Upper lobe of left lung (tissue), 4 donors: ENCODE measurements around the gene VLDLR.

Experiments used
- CTCF ChIP-seq, 6 experiments: fragments of 450-650 bp in 4 of 6; fragments of 200-600 bp in 2 of 6; sonication (generic) in 2 of 6; IDR thresholded peaks; one replicate each; pipeline ENCODE4 v1.5.1; 2016 to 2019; ENCODE audit warnings: antibody characterized with exemption in 6 of 6
- POLR2AphosphoS5 ChIP-seq, 2 donors: sonication (generic); formaldehyde crosslinking; IDR thresholded peaks; one replicate each; pipeline ENCODE4 v1.5.1; 2017; ENCODE audit warnings: antibody characterized with exemption in 2 of 2

GRCh38 chr9:2628919-2629318 lies 7.3 kb downstream of the VLDLR start:
- TF ChIP-seq CTCF (IDR thresholded peaks at IDR 0.05) (no peak), POLR2AphosphoS5 (IDR thresholded peaks at IDR 0.05) (no peak)
